HFFc6 (cell line): Measurements from ENCODE around the gene PITRM1. TPM values are rescaled to one million over a fixed set of nuclear protein-coding genes. Genes with fewer than 3 reads are reported as not detected.
"Not testable (repeated sequence)": the region's sequence is repeated elsewhere in the genome, so short reads cannot be mapped to it uniquely, and the experiment has no call there.

Experiments
- DNase-seq: peaks from one replicate; pipeline ENCODE4 v3.0.0-alpha.2; 2018
- H3K27ac Mint-ChIP-seq: 2 replicates; pipeline ENCODE4 v1.8.0; 2020; ENCODE audit warnings: mild to moderate bottlenecking, mixed read lengths
- H3K27me3 Mint-ChIP-seq: 2 replicates; pipeline ENCODE4 v1.8.0; 2021; ENCODE audit warnings: mild to moderate bottlenecking, moderate library complexity, mixed read lengths; ENCODE audit not compliant: insufficient read depth
- H3K36me3 Mint-ChIP-seq: 2 replicates; pipeline ENCODE4 v1.8.0; 2021; ENCODE audit warnings: low read depth, mixed read lengths
- H3K4me1 Mint-ChIP-seq: 2 replicates; pipeline ENCODE4 v1.8.0; 2020; ENCODE audit warnings: low read depth, mixed read lengths
- H3K4me3 Mint-ChIP-seq: 2 replicates; pipeline ENCODE4 v1.8.0; 2020; ENCODE audit warnings: mild to moderate bottlenecking, moderate library complexity, mixed read lengths
- H3K9me3 Mint-ChIP-seq: 2 replicates; pipeline ENCODE4 v1.8.0; 2020; ENCODE audit warnings: mild to moderate bottlenecking, mixed read lengths
- long read RNA-seq: library from polyadenylated mRNA; unstranded; transcript quantifications from one replicate; pipeline ENCODE4 v2.0.0, GENCODE V29; 2019
- total RNA-seq, 6 experiments: library from RNA; stranded (reverse); fragmentation: NEBNext Ultra II Directional; extraction: Animal tissue kit (Norgen Biotek cat#: 25700); gene quantifications; 2 replicates in 1 of 6; 3 replicates in 5 of 6; pipeline ENCODE4 v1.2.3, GENCODE V29; 2021
- TF ChIP-seq, protein P1 (sequence below): fragments of 200-600 bp; sonication (generic); IDR thresholded peaks from 2 replicates; pipeline ENCODE4 v1.5.0; 2021; ENCODE audit warnings: antibody characterized with exemption, mild to moderate bottlenecking

PITRM1 gene
- total RNA-seq, result 100 to 1,000 TPM; 106 to 124 (median 112) TPM
- long read RNA-seq, transcript PITRM1-201 (27 exons, 3,450 nt), result major isoform, 66 of 100 reads
- long read RNA-seq, partial matches to known transcripts, result 25 of 100 reads
- long read RNA-seq, other reads (novel, unspliced or antisense), result 7 of 100 reads

- TF ChIP-seq, protein P1, sequence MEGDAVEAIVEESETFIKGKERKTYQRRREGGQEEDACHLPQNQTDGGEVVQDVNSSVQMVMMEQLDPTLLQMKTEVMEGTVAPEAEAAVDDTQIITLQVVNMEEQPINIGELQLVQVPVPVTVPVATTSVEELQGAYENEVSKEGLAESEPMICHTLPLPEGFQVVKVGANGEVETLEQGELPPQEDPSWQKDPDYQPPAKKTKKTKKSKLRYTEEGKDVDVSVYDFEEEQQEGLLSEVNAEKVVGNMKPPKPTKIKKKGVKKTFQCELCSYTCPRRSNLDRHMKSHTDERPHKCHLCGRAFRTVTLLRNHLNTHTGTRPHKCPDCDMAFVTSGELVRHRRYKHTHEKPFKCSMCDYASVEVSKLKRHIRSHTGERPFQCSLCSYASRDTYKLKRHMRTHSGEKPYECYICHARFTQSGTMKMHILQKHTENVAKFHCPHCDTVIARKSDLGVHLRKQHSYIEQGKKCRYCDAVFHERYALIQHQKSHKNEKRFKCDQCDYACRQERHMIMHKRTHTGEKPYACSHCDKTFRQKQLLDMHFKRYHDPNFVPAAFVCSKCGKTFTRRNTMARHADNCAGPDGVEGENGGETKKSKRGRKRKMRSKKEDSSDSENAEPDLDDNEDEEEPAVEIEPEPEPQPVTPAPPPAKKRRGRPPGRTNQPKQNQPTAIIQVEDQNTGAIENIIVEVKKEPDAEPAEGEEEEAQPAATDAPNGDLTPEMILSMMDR, result no peak
- H3K27me3 Mint-ChIP-seq, result peaks cover 2% of the 10 kb centered on the region
- peaks cover 9% of the 10 kb centered on the region for H3K36me3 Mint-ChIP-seq
- peak; percentile 99 for DNase-seq
- peak within 1 kb of the TSS; percentile 95 for H3K27ac Mint-ChIP-seq
- H3K9me3 Mint-ChIP-seq, result no peaks in the 10 kb centered on the region
- peak within 1 kb of the TSS; percentile 92 for H3K4me3 Mint-ChIP-seq
- peaks cover 11% of the 10 kb centered on the region; the same call in 1 of the 2 replicates for H3K4me1 Mint-ChIP-seq
Observed at GRCh38 chr10:3172446-3173170, at the start of gene PITRM1. PITRM1 (minus strand) TSS chr10:3172782; CDS start chr10:3172772, 10 bp downstream.

DNA sequence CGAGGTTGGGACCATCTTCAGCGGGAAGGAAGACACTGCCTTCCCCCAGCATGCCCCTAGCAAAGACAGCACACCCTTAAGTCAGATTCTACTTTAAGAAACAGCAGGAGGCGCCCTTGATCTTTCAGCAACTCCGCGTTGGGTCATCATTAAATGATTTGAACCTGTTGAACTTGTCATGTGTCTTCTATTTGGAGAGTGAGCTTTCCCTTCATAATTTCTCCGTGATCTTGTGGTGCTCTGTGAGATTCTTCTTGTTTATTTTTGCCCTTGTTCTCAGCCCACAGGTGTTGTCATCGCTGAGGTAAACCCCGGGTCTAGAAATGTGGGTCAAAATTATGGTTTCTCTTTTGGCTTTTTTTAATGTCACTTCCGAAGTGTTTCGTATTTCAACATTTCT, 49.5 kb upstream of the PITRM1 start:
- Mint-ChIP-seq H3K9me3 (no peaks in the 10 kb centered on the region), H3K27ac (no peak overlapping the region), H3K36me3 (peaks cover 9% of the 10 kb centered on the region; the same call in 1 of the 2 replicates), H3K27me3 (no peaks in the 10 kb centered on the region; the same call in none of the 2 replicates), H3K4me3 (no peak overlapping the region), H3K4me1 (peaks cover 26% of the 10 kb centered on the region)
- TF ChIP-seq, protein P1, result peak; percentile 34
- DNase-seq, result no peak

GRCh38 chr10:3221601-3222000, 49.0 kb upstream of the PITRM1 start:
- H3K9me3 Mint-ChIP-seq, H3K27me3 Mint-ChIP-seq, H3K27ac Mint-ChIP-seq, DNase-seq, H3K4me3 Mint-ChIP-seq, H3K36me3 Mint-ChIP-seq: not testable (repeated sequence)
- peaks cover 27% of the 10 kb centered on the region for H3K4me1 Mint-ChIP-seq

DNA sequence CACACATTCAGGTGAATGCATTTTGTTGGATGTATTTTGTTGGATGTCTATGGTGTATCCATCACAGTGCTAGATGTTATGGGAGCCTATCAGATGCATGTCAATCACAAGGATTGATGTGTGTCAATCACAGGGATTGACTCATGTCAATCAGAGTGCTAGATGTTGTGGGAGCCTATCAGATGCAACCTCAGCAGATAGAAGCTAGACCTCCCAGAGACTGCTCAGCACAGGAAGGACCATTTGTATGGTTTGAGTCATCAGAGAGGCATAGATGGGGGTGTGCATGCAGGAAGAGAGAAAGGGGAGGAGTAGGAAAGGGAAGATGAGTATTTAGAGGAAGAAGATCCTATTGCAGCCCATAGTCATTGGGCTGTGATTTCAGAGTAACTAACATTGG, 48.3 kb upstream of the PITRM1 start:
- TF ChIP-seq, protein P1, result no peak
- Mint-ChIP-seq H3K4me1 (peaks cover 33% of the 10 kb centered on the region), H3K4me3 (no peak overlapping the region), H3K36me3 (peaks cover 9% of the 10 kb centered on the region; the same call in 1 of the 2 replicates), H3K9me3 (no peaks in the 10 kb centered on the region), H3K27ac (no peak overlapping the region), H3K27me3 (no peaks in the 10 kb centered on the region; the same call in none of the 2 replicates)
- peak; percentile 68 for DNase-seq

DNA sequence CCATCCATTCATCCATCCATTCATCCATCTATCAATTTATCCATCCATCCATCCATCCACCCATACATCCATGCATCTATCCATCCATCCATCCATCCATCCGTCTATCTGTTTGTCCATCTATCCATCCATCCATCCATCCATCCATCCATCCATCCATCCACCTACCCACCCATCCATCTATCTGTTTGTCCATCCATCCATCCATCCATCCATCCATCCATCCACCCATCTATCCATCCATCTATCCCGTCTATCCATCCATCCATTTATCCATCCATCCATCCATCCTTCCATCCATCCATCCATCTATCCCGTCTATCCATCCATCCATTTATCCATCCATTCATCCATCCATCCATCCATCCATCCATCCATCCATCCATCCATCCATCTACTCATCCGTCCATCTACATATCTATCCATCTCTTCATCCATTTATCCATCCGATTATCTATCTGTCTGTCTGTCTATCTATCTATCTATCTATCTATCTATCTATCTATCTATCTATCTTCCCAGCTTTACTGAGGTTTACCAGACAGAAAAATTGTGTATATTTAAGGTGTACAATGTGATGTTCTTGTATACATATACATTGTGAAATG, 46.5 kb upstream of the PITRM1 start:
- H3K27me3 Mint-ChIP-seq, H3K4me3 Mint-ChIP-seq, DNase-seq, H3K27ac Mint-ChIP-seq, H3K36me3 Mint-ChIP-seq, H3K9me3 Mint-ChIP-seq: not testable (repeated sequence)
- H3K4me1 Mint-ChIP-seq, result peaks cover 33% of the 10 kb centered on the region

- no peak overlapping the region for H3K27ac Mint-ChIP-seq
- peaks cover 33% of the 10 kb centered on the region for H3K4me1 Mint-ChIP-seq
- H3K36me3 Mint-ChIP-seq, result peaks cover 9% of the 10 kb centered on the region; the same call in 1 of the 2 replicates
- TF ChIP-seq, protein P1, result no peak
- no peak overlapping the region for H3K4me3 Mint-ChIP-seq
- no peak for DNase-seq
- no peaks in the 10 kb centered on the region for H3K9me3 Mint-ChIP-seq
- H3K27me3 Mint-ChIP-seq, result no peaks in the 10 kb centered on the region; the same call in none of the 2 replicates
Observed at GRCh38 chr10:3217853-3218252, 45.3 kb upstream of the PITRM1 start.
